Smooth muscle cell (in vitro differentiated cells): ENCODE results near the gene NEU3. TPM values are rescaled to one million over a fixed set of nuclear protein-coding genes. Genes with fewer than 3 reads are reported as not detected.

Source experiments
- DNase-seq: peaks from one replicate; lab custom pipeline; 2025; ENCODE audit not compliant: unreplicated experiment; lab: John Stamatoyannopoulos, UW
- H2AFZ ChIP-seq: fragments of 200-600 bp; sonication (generic); 2 replicates; pipeline ENCODE4 v1.6.0; 2016; ENCODE audit warnings: antibody characterized with exemption, low read depth, mild to moderate bottlenecking
- H3F3A ChIP-seq: fragments of 200-600 bp; sonication (generic); 2 replicates; pipeline ENCODE4 v1.6.0; 2017; ENCODE audit warnings: antibody characterized with exemption, low read depth
- H3K27ac ChIP-seq: fragments of 200-600 bp; sonication (generic); 2 replicates; pipeline ENCODE4 v1.5.1; 2016; ENCODE audit warnings: low read depth, mild to moderate bottlenecking
- H3K27me3 ChIP-seq: fragments of 200-600 bp; sonication (generic); 2 replicates; pipeline ENCODE4 v1.6.1; 2016; ENCODE audit warnings: low read depth, mild to moderate bottlenecking
- H3K36me3 ChIP-seq: fragments of 200-600 bp; sonication (generic); 2 replicates; pipeline ENCODE4 v1.5.1; 2016; ENCODE audit warnings: low read depth
- H3K4me1 ChIP-seq: fragments of 200-600 bp; sonication (generic); 2 replicates; pipeline ENCODE4 v1.5.1; 2016; ENCODE audit warnings: low read depth
- H3K4me2 ChIP-seq: fragments of 200-600 bp; sonication (generic); 2 replicates; pipeline ENCODE4 v1.6.0; 2016; ENCODE audit warnings: mild to moderate bottlenecking
- H3K4me3 ChIP-seq: fragments of 200-600 bp; sonication (generic); 2 replicates; pipeline ENCODE4 v1.5.1; 2016; ENCODE audit warnings: mild to moderate bottlenecking
- H3K79me2 ChIP-seq: fragments of 200-600 bp; sonication (generic); 2 replicates; pipeline ENCODE4 v1.6.0; 2016; ENCODE audit warnings: low read depth, mild to moderate bottlenecking
- H3K9ac ChIP-seq: fragments of 200-600 bp; sonication (generic); 2 replicates; pipeline ENCODE4 v1.6.0; 2016; ENCODE audit warnings: low read depth
- H3K9me3 ChIP-seq: fragments of 200-600 bp; sonication (generic); replicated peaks from 2 replicates; pipeline ENCODE4 v1.5.1; 2016; ENCODE audit warnings: low read depth
- H4K20me1 ChIP-seq: fragments of 200-600 bp; sonication (generic); 2 replicates; pipeline ENCODE4 v1.6.0; 2016; ENCODE audit warnings: low read depth
- CTCF ChIP-seq: fragments of 200-600 bp; sonication (generic); IDR thresholded peaks from 2 replicates; pipeline ENCODE4 v1.5.1; 2017; ENCODE audit warnings: borderline replicate concordance, mild to moderate bottlenecking, antibody characterized with exemption; ENCODE audit not compliant: insufficient read depth, poor library complexity, severe bottlenecking
- WGBS: methylation state at CpG from one replicate; pipeline ENCODE4 v1.1.7; 2016; ENCODE audit warnings: low lambda C conversion rate; 5-methylcytosine and 5-hydroxymethylcytosine counted together
- polyA plus RNA-seq: library from polyadenylated mRNA; unstranded; fragments of >200 nt; fragmentation: Nextera tagmentation; extraction: Ambion mirVana; gene quantifications from 2 replicates; pipeline ENCODE4 v1.2.1, GENCODE V29; 2016
- small RNA-seq: library from RNA; depleted of rRNA; stranded (forward); fragments of <200 nt; gene quantifications from one replicate; pipeline ENCODE3, GENCODE V24; 2014
- total RNA-seq: library from RNA; depleted of rRNA; stranded (reverse); fragments of >200 nt; gene quantifications from 2 replicates; pipeline ENCODE4 v1.2.3, GENCODE V29; 2014

NEU3 gene
- total and polyA plus RNA-seq, 2 experiments from 2014 or later: 3.9 to 5.0 TPM

- H3F3A ChIP-seq: no peaks in the 10 kb centered on the region
- no peaks in the 10 kb centered on the region for H4K20me1 ChIP-seq
- H3K79me2 ChIP-seq: no peaks in the 10 kb centered on the region
- no peaks in the 10 kb centered on the region for H3K36me3 ChIP-seq
- H3K4me3 ChIP-seq: no peak overlapping the region
- H3K4me2 ChIP-seq: no peak overlapping the region
- no peak overlapping the region for H3K9ac ChIP-seq
- H2AFZ ChIP-seq: no peak overlapping the region
- no peaks in the 10 kb centered on the region for H3K27me3 ChIP-seq
- DNase-seq: no peak
- H3K27ac ChIP-seq: no peak overlapping the region
- TF ChIP-seq CTCF: no peak
- H3K4me1 ChIP-seq: no peaks in the 10 kb centered on the region
- 90% methylated on average over 3 of the region's 3 CpGs for WGBS
- H3K9me3 ChIP-seq: no peaks in the 10 kb centered on the region
Measured at GRCh38 chr11:75063741-75064314, 75.1 kb downstream of the NEU3 start.

- no peak overlapping the region for H3K4me3 ChIP-seq
- H3K9me3 ChIP-seq: no peaks in the 10 kb centered on the region
- no peaks in the 10 kb centered on the region for H4K20me1 ChIP-seq
- H3F3A ChIP-seq: no peaks in the 10 kb centered on the region
- no peak overlapping the region for H3K27ac ChIP-seq
- no peak for TF ChIP-seq CTCF
- no peak overlapping the region for H3K4me2 ChIP-seq
- no peaks in the 10 kb centered on the region for H3K4me1 ChIP-seq
- no peak overlapping the region for H3K9ac ChIP-seq
- no peak overlapping the region for H2AFZ ChIP-seq
- H3K27me3 ChIP-seq: no peaks in the 10 kb centered on the region
- WGBS: 62% methylated on average over 7 of the region's 7 CpGs
- no peak for DNase-seq
- no peaks in the 10 kb centered on the region for H3K36me3 ChIP-seq
- no peaks in the 10 kb centered on the region for H3K79me2 ChIP-seq
Measured at GRCh38 chr11:75066061-75066460, 77.3 kb downstream of the NEU3 start.

Small RNA genes lying within 50 kb of the gene (small RNA-seq; reads per million reads assigned to genes)
- not detected for gene RNU6-216P

Other genes starting within 250 kb of the NEU3 start
- 13.6 and 17.6 TPM in 2 replicates for gene RNF169, start 240.1 kb upstream of the NEU3 start, total RNA-seq
- gene RNF169, start 240.1 kb upstream of the NEU3 start, polyA plus RNA-seq: 2.2 and 3.2 TPM in 2 replicates
- gene XRRA1, start 39.8 kb upstream of the NEU3 start, total RNA-seq: 3.8 and 9.1 TPM in 2 replicates
- 7.3 and 9.4 TPM in 2 replicates for gene XRRA1, start 39.8 kb upstream of the NEU3 start, polyA plus RNA-seq
- gene SPCS2, start 39.7 kb upstream of the NEU3 start, total RNA-seq: 49.9 and 55.3 TPM in 2 replicates
- 325 and 345 TPM in 2 replicates for gene SPCS2, start 39.7 kb upstream of the NEU3 start, polyA plus RNA-seq
- gene OR2AT4, start 107.9 kb downstream of the NEU3 start, total RNA-seq: not detected in 2 replicates
- not detected in 2 replicates for gene OR2AT4, start 107.9 kb downstream of the NEU3 start, polyA plus RNA-seq
- 0.31 TPM in 1 of 2 replicates, not detected in the other for gene SLCO2B1, start 162.2 kb downstream of the NEU3 start, total RNA-seq
- 0.30 TPM in 1 of 2 replicates, not detected in the other for gene SLCO2B1, start 162.2 kb downstream of the NEU3 start, polyA plus RNA-seq